Aorta (tissue), 5 donors: Measurements from ENCODE around the gene PNPLA1. TPM values are rescaled to one million over a fixed set of nuclear protein-coding genes. Genes with fewer than 3 reads are reported as not detected.
"Not testable (repeated sequence)": the region's sequence is repeated elsewhere in the genome, so short reads cannot be mapped to it uniquely, and the experiment has no call there.

Experiments used
- ATAC-seq: fragments of 200-7000 bp; cut with Tn5 transposase; one replicate; pipeline ENCODE4 v1.9.1; 2022; ENCODE audit warnings: moderate library complexity; ENCODE audit not compliant: low FRiP score
- DNase-seq, 2 donors: peaks; one replicate each; pipeline ENCODE4 v3.0.0-alpha.2; 2020
- H3K27ac ChIP-seq, 2 donors: one replicate each; pipeline ENCODE4 v1.5.1; 2013; ENCODE audit warnings: low read length in 2 of 2, mild to moderate bottlenecking in 2 of 2, moderate library complexity in 2 of 2, control low read depth in 1 of 2, inconsistent platforms in 1 of 2, low read depth in 1 of 2
- H3K27me3 ChIP-seq, 2 donors: one replicate each; pipeline ENCODE4 v1.6.1; 2013; ENCODE audit warnings: control low read depth in 1 of 2, low read length in 1 of 2, mild to moderate bottlenecking in 1 of 2, moderate library complexity in 1 of 2; ENCODE audit not compliant: insufficient read depth in 2 of 2, control insufficient read depth in 1 of 2
- H3K36me3 ChIP-seq, 2 donors: one replicate each; pipeline ENCODE4 v1.6.1; 2013; ENCODE audit warnings: control low read depth in 1 of 2, low read length in 1 of 2, mild to moderate bottlenecking in 1 of 2; ENCODE audit not compliant: insufficient read depth in 2 of 2, control insufficient read depth in 1 of 2
- H3K4me1 ChIP-seq, 2 donors: one replicate each; pipeline ENCODE4 v1.6.1; 2013; ENCODE audit warnings: low read length in 2 of 2, control low read depth in 1 of 2, mild to moderate bottlenecking in 1 of 2, moderate library complexity in 1 of 2; ENCODE audit not compliant: insufficient read depth in 2 of 2, control insufficient read depth in 1 of 2
- H3K4me3 ChIP-seq, 2 donors: one replicate each; pipeline ENCODE4 v1.5.1; 2013; ENCODE audit warnings: low read length in 2 of 2, control low read depth in 1 of 2, mild to moderate bottlenecking in 1 of 2
- H3K9me3 ChIP-seq: one replicate; pipeline ENCODE4 v1.6.1; 2013; ENCODE audit warnings: mild to moderate bottlenecking, low read length; ENCODE audit not compliant: control insufficient read depth
- WGBS, 2 donors: extraction: QIAGEN DNeasy Blood & Tissue Kit; methylation state at CpG; one replicate each; pipeline ENCODE4 v1.1.7; 2013; 5-methylcytosine and 5-hydroxymethylcytosine counted together
- intact Hi-C, 2 donors: fragments of 100-400 bp; cut with DNase I; formaldehyde crosslinking; loops; one replicate each; pipeline versions ENCODE4 v1.14.2 to v1.15.0; 2022
- polyA plus RNA-seq, 2 donors: library from polyadenylated mRNA; stranded (reverse); fragments of 200-250 nt; gene quantifications; one replicate each; pipeline ENCODE4 v1.2.3, GENCODE V29; 2013
- total RNA-seq, 2 donors: library from RNA; stranded (reverse); fragmentation: NEBNext Ultra II Directional; extraction: Animal tissue kit (Norgen Biotek cat#: 25700); gene quantifications; one replicate each; pipeline ENCODE4 v1.2.1, GENCODE V29; 2021
- donor health status: healthy with polysubstance abuse.
- donor health status: Bipolar disorder and iron deficiency.
- donor health status: DM: no; HTN: no; CAD: no.
- donor health status: DM: no; HTN: no; CAD: no.
- donor health status: DM: yes; HTN: yes; CAD: no.

PNPLA1 gene
- total and polyA plus RNA-seq, 4 donors = 0.15 to 0.23 TPM; not detected in 2

DNA sequence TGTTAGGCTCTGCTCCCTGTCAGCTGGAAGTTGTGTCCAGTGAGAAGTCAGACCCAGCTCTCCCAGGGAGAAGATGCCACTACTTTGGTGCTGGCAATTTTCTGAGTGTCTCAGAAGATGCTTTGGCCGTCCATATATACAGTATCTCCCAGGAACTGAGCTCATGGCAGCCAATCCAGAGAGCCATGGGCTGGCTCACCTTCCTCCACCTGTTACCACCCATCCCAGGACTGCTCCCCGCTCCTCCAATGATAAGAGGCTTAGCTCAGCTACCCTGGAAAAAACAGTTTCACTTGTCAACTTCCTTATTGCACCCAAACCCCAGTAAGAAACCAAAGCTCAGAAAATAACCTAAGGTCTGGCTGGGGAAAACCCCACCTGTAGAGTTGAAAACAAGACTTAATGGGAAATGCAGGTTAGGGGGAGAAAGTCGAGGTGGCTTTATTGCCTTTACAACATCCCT lies 67.0 kb downstream of the PNPLA1 start, which contains the start of gene BNIP5:
Gene BNIP5 (minus strand): TSS at position 110 of the 463 bp plus-strand sequence. CDS start 6,198 bp downstream, outside the sequence.
- no peak within 1 kb of the TSS for H3K4me3 ChIP-seq

DNA sequence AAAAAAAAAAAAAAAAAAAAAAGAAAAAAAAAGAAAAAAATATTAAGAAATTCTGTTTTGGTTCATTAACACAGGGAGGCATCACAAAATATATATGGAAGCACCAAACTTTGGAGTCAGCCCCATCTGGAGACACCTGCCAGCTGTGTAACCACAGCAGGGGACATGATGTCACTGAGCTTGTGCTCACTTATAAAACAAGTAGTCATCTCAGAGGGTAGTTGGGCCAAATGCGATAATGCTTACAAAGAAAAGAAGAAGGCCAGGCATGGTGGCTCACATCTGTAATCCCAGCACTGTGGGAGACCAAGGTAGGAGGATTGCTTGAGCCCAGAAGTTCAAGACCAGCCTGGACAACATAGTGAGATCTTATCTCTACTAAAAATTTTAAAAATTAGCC lies 68.0 kb downstream of the PNPLA1 start:
- Histone ChIP-seq H3K36me3 (no peaks in the 10 kb centered on the region), H3K4me1 (no peaks in the 10 kb centered on the region), H3K4me3 (no peak overlapping the region), H3K9me3 (no peaks in the 10 kb centered on the region), H3K27me3 (no peaks in the 10 kb centered on the region), H3K27ac (no peak overlapping the region)
- ATAC-seq (no peak), DNase-seq (no peak)
- intact Hi-C loops = no loop called here
- 95% methylated on average over 1 of the region's 1 CpG for WGBS, 2 donors

More for the DNA sequence above, 67.0 kb downstream of the PNPLA1 start, which contains the start of gene BNIP5:
- intact Hi-C loops = no loop called here
- 90% methylated on average over 3 of the region's 3 CpGs for WGBS, 2 donors
- H3K9me3 ChIP-seq = no peaks in the 10 kb centered on the region
- H3K27ac ChIP-seq = no peak within 1 kb of the TSS
- H3K4me1 ChIP-seq = no peaks in the 10 kb centered on the region
- H3K27me3 ChIP-seq = no peaks in the 10 kb centered on the region
- no peak for ATAC-seq
- DNase-seq = no peak
- H3K36me3 ChIP-seq = no peaks in the 10 kb centered on the region

DNA sequence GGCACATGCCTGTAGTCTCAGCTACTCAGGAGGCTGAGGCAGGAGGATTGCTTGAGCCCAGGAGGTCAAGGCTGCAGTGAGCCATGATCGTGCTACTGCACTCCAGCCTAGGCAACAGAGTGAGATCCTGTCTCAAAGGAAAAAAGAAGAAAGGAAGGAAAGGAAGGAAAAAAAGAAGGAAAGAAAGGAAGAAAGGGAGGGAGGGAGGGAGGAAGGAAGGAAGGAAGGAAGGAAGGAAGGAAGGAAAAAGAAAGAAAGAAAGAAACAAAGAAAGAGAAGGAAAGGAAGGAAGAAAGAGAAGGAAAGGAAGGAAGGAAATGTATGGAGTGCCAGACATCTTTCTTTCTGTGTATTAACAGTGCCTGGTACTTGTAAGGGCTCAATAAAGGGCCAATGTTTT lies 68.4 kb downstream of the PNPLA1 start:
- 68 to 100% methylated on average over 1 of the region's 1 CpG for WGBS, 2 donors
- H3K27me3 ChIP-seq, H3K27ac ChIP-seq, H3K4me1 ChIP-seq, H3K36me3 ChIP-seq, H3K9me3 ChIP-seq, H3K4me3 ChIP-seq, intact Hi-C loops, DNase-seq, ATAC-seq: not testable (repeated sequence)

DNA sequence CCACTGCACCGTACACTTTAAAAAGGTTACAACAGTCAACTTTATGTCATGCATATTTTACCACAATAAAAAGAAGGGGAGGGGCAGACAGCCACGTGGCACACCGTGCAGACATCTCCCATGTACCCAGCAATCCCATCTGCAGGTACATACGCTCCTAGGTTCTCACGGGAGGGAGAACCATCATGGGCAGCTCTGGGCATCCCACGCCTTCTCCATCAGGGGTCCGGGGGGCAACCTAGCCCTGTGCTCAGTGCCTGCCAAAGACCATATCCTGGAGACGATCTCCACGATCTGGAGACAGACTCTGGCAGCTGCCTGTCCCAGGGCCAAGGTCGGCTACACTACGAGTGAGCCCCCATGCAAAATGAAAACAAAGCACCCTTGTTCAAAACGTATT lies 69.3 kb downstream of the PNPLA1 start:
- DNase-seq (peak in 1 of 2 donors; percentile 65), ATAC-seq (no peak)
- H3K4me3 ChIP-seq = no peak overlapping the region
- no peaks in the 10 kb centered on the region for H3K36me3 ChIP-seq
- no peaks in the 10 kb centered on the region for H3K4me1 ChIP-seq
- no peaks in the 10 kb centered on the region for H3K9me3 ChIP-seq
- no peaks in the 10 kb centered on the region for H3K27me3 ChIP-seq
- WGBS, 2 donors = 86 to 90% methylated on average over 12 of the region's 12 CpGs
- H3K27ac ChIP-seq = no peak overlapping the region
- intact Hi-C loops = no loop called here

DNA sequence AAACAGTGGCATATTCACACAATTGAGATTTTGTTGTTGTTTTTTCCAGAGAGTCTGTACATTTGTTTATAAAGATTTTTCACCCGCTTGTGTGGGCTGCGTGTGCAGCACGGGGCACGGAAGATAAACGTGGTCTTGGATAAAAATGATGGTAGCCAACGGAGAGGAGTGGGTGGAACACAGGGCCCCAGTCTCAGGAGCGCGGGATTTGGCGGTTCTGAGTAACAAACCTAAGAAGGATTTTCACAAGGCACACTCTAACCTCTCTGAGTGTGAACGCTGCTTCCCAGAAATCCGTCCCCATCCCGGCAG lies 70.4 kb downstream of the PNPLA1 start:
- H3K9me3 ChIP-seq = no peaks in the 10 kb centered on the region
- H3K27me3 ChIP-seq = no peaks in the 10 kb centered on the region
- H3K27ac ChIP-seq = no peak overlapping the region
- 82 to 83% methylated on average over 12 of the region's 12 CpGs for WGBS, 2 donors
- no peaks in the 10 kb centered on the region for H3K4me1 ChIP-seq
- ATAC-seq (no peak), DNase-seq (peak in 1 of 2 donors; percentile 55)
- H3K36me3 ChIP-seq = no peaks in the 10 kb centered on the region
- no peak overlapping the region for H3K4me3 ChIP-seq
- intact Hi-C loops = loop anchor here (2.0 to 5.0 kb wide), 2 partner anchors 21 to 38 kb away; no protein-coding TSS in a partner anchor

- 24 to 25% methylated on average over 36 of the region's 36 CpGs for WGBS, 2 donors
- H3K9me3 ChIP-seq = no peaks in the 10 kb centered on the region
- no peaks in the 10 kb centered on the region for H3K27me3 ChIP-seq
- ATAC-seq = peak; percentile 88
- intact Hi-C loops = loop anchor here (2.0 to 5.0 kb wide), 2 partner anchors 20 to 39 kb away; no protein-coding TSS in a partner anchor
- no peaks in the 10 kb centered on the region for H3K36me3 ChIP-seq
- H3K4me1 ChIP-seq = no peaks in the 10 kb centered on the region
- DNase-seq = peak; percentile 85 to 95
- H3K4me3 ChIP-seq = no peak overlapping the region
- H3K27ac ChIP-seq = no peak overlapping the region
These were observed 71.0 kb downstream of the PNPLA1 start for GRCh38 chr6:36340618-36341454.

DNA sequence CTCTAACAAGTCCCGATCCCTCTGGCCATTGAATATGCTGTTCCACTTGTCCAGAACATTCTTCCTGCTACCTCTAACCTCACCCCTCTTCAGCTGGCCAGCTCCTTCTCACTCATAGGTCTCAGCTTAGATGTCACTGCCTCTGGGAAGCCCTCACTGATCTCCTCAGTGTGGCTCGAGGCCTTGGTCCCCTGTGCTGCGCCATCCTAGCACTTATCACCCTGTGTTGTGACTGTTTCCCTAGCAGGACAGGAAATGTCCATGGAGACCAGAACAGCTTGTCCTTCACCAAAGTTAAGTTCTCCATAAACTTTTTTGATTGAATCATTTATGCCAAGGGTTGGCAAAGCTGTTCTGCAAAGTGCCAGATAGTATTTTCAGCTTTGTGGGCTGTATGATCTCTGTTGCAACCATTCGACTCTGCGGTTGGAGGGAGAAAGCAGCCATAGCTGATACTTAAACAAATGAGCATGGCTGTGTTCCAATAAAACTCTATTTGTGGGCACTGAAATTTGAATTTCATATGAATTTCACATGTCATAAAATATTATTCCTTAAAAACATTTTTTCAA lies 73.3 kb downstream of the PNPLA1 start:
- Histone ChIP-seq H3K4me1 (no peaks in the 10 kb centered on the region), H3K27ac (peak overlapping the region in 1 of 2 donors; percentile 67), H3K9me3 (no peaks in the 10 kb centered on the region), H3K27me3 (no peaks in the 10 kb centered on the region), H3K4me3 (no peak overlapping the region), H3K36me3 (no peaks in the 10 kb centered on the region)
- intact Hi-C loops = loop anchor here in 1 of 2 donors (2.0 to 5.0 kb wide), 2 partner anchors 16 to 41 kb away; no protein-coding TSS in a partner anchor
- DNase-seq (peak in 1 of 2 donors; percentile 58), ATAC-seq (no peak)
- WGBS, 2 donors = 27 to 28% methylated on average over 5 of the region's 5 CpGs

DNA sequence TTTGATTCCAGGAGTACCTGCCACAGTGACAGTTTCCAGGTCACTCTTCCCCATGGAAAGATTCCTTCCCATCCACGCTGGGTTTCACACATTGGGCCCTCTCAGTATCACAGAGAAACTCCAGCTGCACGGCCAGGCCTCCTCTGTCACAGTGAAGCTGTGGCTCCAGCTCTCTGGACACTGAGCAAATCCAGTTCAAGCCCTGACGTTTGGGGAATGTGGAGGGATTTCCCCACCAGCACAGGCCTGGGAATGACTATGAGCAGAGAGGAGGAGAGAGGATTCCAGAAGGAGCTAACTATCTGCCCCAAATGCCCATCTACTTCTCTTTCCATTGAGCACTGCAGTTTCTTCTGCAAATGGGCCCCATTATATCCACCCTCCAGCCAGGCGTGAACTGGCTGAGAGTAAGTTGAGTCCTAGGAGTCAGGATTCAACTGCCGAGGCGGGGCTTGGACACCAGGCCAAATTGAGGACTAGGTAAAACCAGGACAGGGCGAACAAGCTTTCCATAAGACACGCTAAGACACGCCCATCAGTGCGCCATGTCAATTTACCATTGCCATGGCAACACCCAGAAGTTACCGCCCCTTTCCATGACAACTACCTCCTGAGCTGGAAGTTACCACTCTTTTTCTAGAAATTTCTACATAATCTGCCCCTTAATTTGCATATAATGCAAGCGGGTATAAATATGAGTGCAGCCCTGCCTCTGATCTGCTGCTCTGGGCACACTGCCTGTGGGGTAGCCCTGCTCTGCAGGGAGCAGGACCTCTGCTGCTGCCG lies 76.0 kb downstream of the PNPLA1 start:
- Histone ChIP-seq H3K4me3 (no peak overlapping the region), H3K36me3 (no peaks in the 10 kb centered on the region), H3K27ac (no peak overlapping the region), H3K9me3 (no peaks in the 10 kb centered on the region), H3K27me3 (no peaks in the 10 kb centered on the region), H3K4me1 (peaks cover 0 to 3% of the 10 kb centered on the region in 2 donors)
- WGBS, 2 donors = 86 to 87% methylated on average over 13 of the region's 13 CpGs
- ATAC-seq (no peak), DNase-seq (peak in 1 of 2 donors; percentile 36)
- intact Hi-C loops = no loop called here
